Immature natural killer cell (primary cell): ENCODE data around the gene ITM2C. TPM values are rescaled to one million over a fixed set of nuclear protein-coding genes. Genes with fewer than 3 reads are reported as not detected.

ENCODE experiments used
- polyA plus RNA-seq, 3 donors: library from polyadenylated mRNA; unstranded; fragments of 300-500 nt; fragmentation: Illumina TruSeq; gene quantifications; one replicate each; pipeline ENCODE4 v1.2.3, GENCODE V29; 2021

ITM2C gene
- polyA plus RNA-seq, 3 donors from 2014 or later: 5.3 to 23.7 (median 16.9) TPM

Other genes with a start within 250 kb of the ITM2C start
- 10 to 100 TPM; 39.2 to 57.9 (median 39.3) TPM for gene CAB39, start 152.1 kb upstream of the ITM2C start, polyA plus RNA-seq
- not detected for gene GPR55, start 60.3 kb downstream of the ITM2C start, polyA plus RNA-seq
- not detected for gene SPATA3, start 131.2 kb downstream of the ITM2C start, polyA plus RNA-seq
- not detected for gene C2orf72, start 172.6 kb downstream of the ITM2C start, polyA plus RNA-seq
- gene PSMD1, start 191.9 kb downstream of the ITM2C start, polyA plus RNA-seq: 10 to 100 TPM; 35.1 to 79.2 (median 61.0) TPM